Activated T-helper 17 cell treated with anti-CD3 and anti-CD28 coated beads, Interleukin-2, amount 50 U/mL, for 72 hours (primary cell): ENCODE measurements around the gene MTNR1B. TPM values are rescaled to one million over a fixed set of nuclear protein-coding genes. Genes with fewer than 3 reads are reported as not detected.
A peak's percentile ranks its signal among the peaks of the same experiment; 100 is the strongest.

Source experiments
- ATAC-seq: fragments of 150-1000 bp; cut with Tn5 transposase; replicated peaks from 2 replicates; pipeline ENCODE4 v1.10.0; 2021; ENCODE audit warnings: mild to moderate bottlenecking, moderate library complexity
- H3K27ac Mint-ChIP-seq: one replicate; pipeline ENCODE4 v1.8.0; 2022; ENCODE audit warnings: mixed read lengths
- H3K27me3 Mint-ChIP-seq: one replicate; pipeline ENCODE4 v1.8.0; 2022; ENCODE audit warnings: mixed read lengths
- H3K36me3 Mint-ChIP-seq: one replicate; pipeline ENCODE4 v1.8.0; 2022; ENCODE audit warnings: low read depth, mild to moderate bottlenecking, mixed read lengths
- H3K4me1 Mint-ChIP-seq: one replicate; pipeline ENCODE4 v1.8.0; 2022; ENCODE audit warnings: mixed read lengths
- H3K4me3 Mint-ChIP-seq: one replicate; pipeline ENCODE4 v1.8.0; 2022; ENCODE audit warnings: mild to moderate bottlenecking, mixed read lengths
- H3K9me3 Mint-ChIP-seq: one replicate; pipeline ENCODE4 v1.8.0; 2022; ENCODE audit warnings: mixed read lengths
- total RNA-seq, 2 donors: library from RNA; stranded (reverse); gene quantifications; one replicate each; pipeline ENCODE4 v1.2.3, GENCODE V29; 2022

The MTNR1B gene
- not detected for total RNA-seq

GRCh38 chr11:92969634-92970347 is at the start of gene MTNR1B:
TSS of gene MTNR1B (plus strand) at chr11:92969651. CDS start at chr11:92969726, 75 bp downstream.
- Mint-ChIP-seq H3K36me3 (no peaks in the 10 kb centered on the region), H3K4me1 (no peaks in the 10 kb centered on the region), H3K4me3 (no peak within 1 kb of the TSS), H3K27ac (no peak within 1 kb of the TSS), H3K9me3 (no peaks in the 10 kb centered on the region), H3K27me3 (peaks cover 20% of the 10 kb centered on the region)
- no peak for ATAC-seq

GRCh38 chr11:92920331-92920730 is 49.1 kb upstream of the MTNR1B start:
- H3K36me3 Mint-ChIP-seq = no peaks in the 10 kb centered on the region
- peaks cover 2% of the 10 kb centered on the region for H3K27me3 Mint-ChIP-seq
- H3K9me3 Mint-ChIP-seq = no peaks in the 10 kb centered on the region
- H3K4me1 Mint-ChIP-seq = no peaks in the 10 kb centered on the region
- no peak for ATAC-seq
- no peak overlapping the region for H3K4me3 Mint-ChIP-seq
- H3K27ac Mint-ChIP-seq = no peak overlapping the region

- no peaks in the 10 kb centered on the region for H3K36me3 Mint-ChIP-seq
- no peaks in the 10 kb centered on the region for H3K4me1 Mint-ChIP-seq
- peaks cover 2% of the 10 kb centered on the region for H3K27me3 Mint-ChIP-seq
- no peak for ATAC-seq
- no peaks in the 10 kb centered on the region for H3K9me3 Mint-ChIP-seq
- no peak overlapping the region for H3K4me3 Mint-ChIP-seq
- no peak overlapping the region for H3K27ac Mint-ChIP-seq
Observed at GRCh38 chr11:92922731-92923130, 46.7 kb upstream of the MTNR1B start.

- no peaks in the 10 kb centered on the region for H3K36me3 Mint-ChIP-seq
- peaks cover 3% of the 10 kb centered on the region for H3K27me3 Mint-ChIP-seq
- H3K9me3 Mint-ChIP-seq = no peaks in the 10 kb centered on the region
- H3K27ac Mint-ChIP-seq = no peak overlapping the region
- no peaks in the 10 kb centered on the region for H3K4me1 Mint-ChIP-seq
- no peak overlapping the region for H3K4me3 Mint-ChIP-seq
- ATAC-seq = peak; percentile 52
Observed at GRCh38 chr11:92929246-92929645, 40.2 kb upstream of the MTNR1B start.

GRCh38 chr11:92929653-92930052 is 39.8 kb upstream of the MTNR1B start:
- Mint-ChIP-seq H3K4me1 (no peaks in the 10 kb centered on the region), H3K9me3 (no peaks in the 10 kb centered on the region), H3K36me3 (no peaks in the 10 kb centered on the region), H3K4me3 (no peak overlapping the region), H3K27me3 (peaks cover 5% of the 10 kb centered on the region), H3K27ac (no peak overlapping the region)
- ATAC-seq = peak; percentile 53

- Mint-ChIP-seq H3K27me3 (peaks cover 5% of the 10 kb centered on the region), H3K36me3 (no peaks in the 10 kb centered on the region), H3K4me1 (no peaks in the 10 kb centered on the region), H3K27ac (no peak overlapping the region), H3K9me3 (no peaks in the 10 kb centered on the region), H3K4me3 (no peak overlapping the region)
- ATAC-seq = no peak
Observed at GRCh38 chr11:92931746-92932422, 37.6 kb upstream of the MTNR1B start.

- no peaks in the 10 kb centered on the region for H3K9me3 Mint-ChIP-seq
- H3K4me1 Mint-ChIP-seq = peaks cover 4% of the 10 kb centered on the region
- H3K4me3 Mint-ChIP-seq = no peak overlapping the region
- H3K27me3 Mint-ChIP-seq = peaks cover 12% of the 10 kb centered on the region
- no peak overlapping the region for H3K27ac Mint-ChIP-seq
- H3K36me3 Mint-ChIP-seq = no peaks in the 10 kb centered on the region
- no peak for ATAC-seq
Observed at GRCh38 chr11:92939305-92939704, 30.1 kb upstream of the MTNR1B start.

GRCh38 chr11:92941676-92942571 is 27.5 kb upstream of the MTNR1B start:
- no peak for ATAC-seq
- Mint-ChIP-seq H3K4me3 (no peak overlapping the region), H3K27me3 (peaks cover 10% of the 10 kb centered on the region), H3K4me1 (peaks cover 4% of the 10 kb centered on the region), H3K36me3 (no peaks in the 10 kb centered on the region), H3K27ac (no peak overlapping the region), H3K9me3 (no peaks in the 10 kb centered on the region)

GRCh38 chr11:92946707-92947106 is 22.7 kb upstream of the MTNR1B start:
- Mint-ChIP-seq H3K27ac (no peak overlapping the region), H3K9me3 (peaks cover 17% of the 10 kb centered on the region), H3K36me3 (no peaks in the 10 kb centered on the region), H3K4me1 (peaks cover 3% of the 10 kb centered on the region), H3K4me3 (no peak overlapping the region), H3K27me3 (peaks cover 17% of the 10 kb centered on the region)
- no peak for ATAC-seq

- peaks cover 11% of the 10 kb centered on the region for H3K27me3 Mint-ChIP-seq
- H3K4me1 Mint-ChIP-seq = no peaks in the 10 kb centered on the region
- H3K36me3 Mint-ChIP-seq = no peaks in the 10 kb centered on the region
- peaks cover 17% of the 10 kb centered on the region for H3K9me3 Mint-ChIP-seq
- no peak for ATAC-seq
- H3K27ac Mint-ChIP-seq = no peak overlapping the region
- H3K4me3 Mint-ChIP-seq = no peak overlapping the region
Observed at GRCh38 chr11:92948116-92948515, 21.3 kb upstream of the MTNR1B start.

- Mint-ChIP-seq H3K27ac (no peak overlapping the region), H3K36me3 (no peaks in the 10 kb centered on the region), H3K4me3 (no peak overlapping the region), H3K27me3 (peaks cover 11% of the 10 kb centered on the region), H3K4me1 (peaks cover 5% of the 10 kb centered on the region), H3K9me3 (peaks cover 6% of the 10 kb centered on the region)
- no peak for ATAC-seq
Observed at GRCh38 chr11:92954003-92954402, 15.4 kb upstream of the MTNR1B start.

- Mint-ChIP-seq H3K4me3 (no peak overlapping the region), H3K27ac (no peak overlapping the region), H3K9me3 (no peaks in the 10 kb centered on the region), H3K27me3 (peaks cover 11% of the 10 kb centered on the region), H3K36me3 (no peaks in the 10 kb centered on the region), H3K4me1 (peaks cover 5% of the 10 kb centered on the region)
- peak; percentile 43 for ATAC-seq
Observed at GRCh38 chr11:92955860-92956259, 13.6 kb upstream of the MTNR1B start.

GRCh38 chr11:92960886-92961285 is 8.6 kb upstream of the MTNR1B start:
- peaks cover 4% of the 10 kb centered on the region for H3K4me1 Mint-ChIP-seq
- peaks cover 4% of the 10 kb centered on the region for H3K27me3 Mint-ChIP-seq
- H3K27ac Mint-ChIP-seq = no peak overlapping the region
- no peak for ATAC-seq
- no peaks in the 10 kb centered on the region for H3K36me3 Mint-ChIP-seq
- H3K9me3 Mint-ChIP-seq = no peaks in the 10 kb centered on the region
- no peak overlapping the region for H3K4me3 Mint-ChIP-seq

- Mint-ChIP-seq H3K27ac (no peak overlapping the region), H3K36me3 (no peaks in the 10 kb centered on the region), H3K4me1 (no peaks in the 10 kb centered on the region), H3K4me3 (no peak overlapping the region), H3K9me3 (no peaks in the 10 kb centered on the region), H3K27me3 (peaks cover 8% of the 10 kb centered on the region)
- peak; percentile 34 for ATAC-seq
Observed at GRCh38 chr11:92962446-92962845, 7.0 kb upstream of the MTNR1B start.
